ENCODE measurements around the gene GNAT3. TPM values are rescaled to one million over a fixed set of nuclear protein-coding genes. Genes with fewer than 3 reads are reported as not detected.

Gene GNAT3
- total and polyA plus RNA-seq, 2 of the 8 experiments (the other 6 are each of a cell fraction or from before 2014, with no cell fraction given), result not detected

- H2AK5ac ChIP-seq (ENCODE audit: low read depth, low read length), result no peak overlapping the region
- H4K5ac ChIP-seq (ENCODE audit: insufficient read length, low read depth, low read length), result no peak overlapping the region
- H2BK20ac ChIP-seq (ENCODE audit: low read length), result no peak overlapping the region
- H3K4me3 ChIP-seq (ENCODE audit: extremely low read depth in 1 of 4, insufficient read depth in 2 of 4, low read depth in 3 of 4, low read length in 4 of 4), result no peak overlapping the region
- DNase-seq (ENCODE audit: low read depth in 1 of 2, low spot score in 2 of 2), result no peak
- H3K4ac ChIP-seq (replicated peaks; ENCODE audit: insufficient read length, low read depth, low read length), result no peak overlapping the region
- ChIA-PET POLR2A (ENCODE audit: partially characterized antibody) (no interaction called here), CTCF (ENCODE audit: partially characterized antibody) (interaction anchor here (0.6 kb wide), 1 partner anchor 43 kb away, joined by 4 read pairs; no protein-coding TSS in a partner anchor)
- no peak overlapping the region for H4K8ac ChIP-seq (ENCODE audit: extremely low read depth, insufficient read depth, low read length)
- WGBS, 2 experiments (ENCODE audit: extremely low coverage in 1 of 2, insufficient coverage in 1 of 2, insufficient read length in 1 of 2, insufficient replicate concordance in 2 of 2, low coverage in 1 of 2, low lambda C conversion rate in 2 of 2, missing lambda C conversion rate in 1 of 2), result 94% methylated on average over 1 of the region's 1 CpG; no CpG with 5 or more reads in 1 of the 2 experiments
- no peaks in the 10 kb centered on the region for H3K79me2 ChIP-seq (ENCODE audit: control insufficient read depth in 1 of 2, insufficient read depth in 2 of 2, low read length in 2 of 2)
- no peak overlapping the region for H2AFZ ChIP-seq (ENCODE audit: low read length)
- no peak overlapping the region for H3K56ac ChIP-seq (replicated peaks; ENCODE audit: insufficient read length, low read depth, low read length)
- no peaks in the 10 kb centered on the region for H4K20me1 ChIP-seq (replicated peaks in 1 of 2; ENCODE audit: control insufficient read depth in 1 of 2, insufficient read depth in 2 of 2, low read length in 2 of 2)
- H2BK15ac ChIP-seq (ENCODE audit: low read length), result no peak overlapping the region
- H3K4me1 ChIP-seq (replicated peaks in 1 of 4; ENCODE audit: control insufficient read depth in 3 of 4, insufficient read depth in 4 of 4, low read length in 3 of 4), result no peaks in the 10 kb centered on the region
- H4K91ac ChIP-seq (replicated peaks; ENCODE audit: insufficient read length, low read length), result no peak overlapping the region
- no peak overlapping the region for H2BK5ac ChIP-seq (ENCODE audit: low read depth, low read length)
- no peak overlapping the region for H3K27ac ChIP-seq (ENCODE audit: low read depth, low read length)
- no peaks in the 10 kb centered on the region for H3K36me3 ChIP-seq (ENCODE audit: control insufficient read depth in 2 of 4, insufficient read depth in 4 of 4, low read length in 3 of 4)
- H2BK120ac ChIP-seq (replicated peaks; ENCODE audit: low read depth, low read length), result no peak overlapping the region
- H3K18ac ChIP-seq (ENCODE audit: extremely low read depth, low read length), result no peak overlapping the region
- H2BK12ac ChIP-seq (ENCODE audit: low read depth, low read length), result no peak overlapping the region
- H3K9me3 ChIP-seq (ENCODE audit: insufficient read depth in 2 of 2, low read depth in 1 of 2, low read length in 1 of 2), result no peaks in the 10 kb centered on the region
- H3K14ac ChIP-seq (ENCODE audit: insufficient read length), result no peak overlapping the region
- no peak overlapping the region for H3K4me2 ChIP-seq (ENCODE audit: insufficient read depth in 1 of 2, low read depth in 2 of 2, low read length in 2 of 2)
- H3K9ac ChIP-seq (replicated peaks in 1 of 4; ENCODE audit: extremely low read depth in 1 of 4, low read depth in 3 of 4, low read length in 3 of 4), result no peak overlapping the region
- no peaks in the 10 kb centered on the region for H3K23me2 ChIP-seq (ENCODE audit: low read depth, low read length)
- no peaks in the 10 kb centered on the region for H3K27me3 ChIP-seq (replicated peaks in 1 of 4; ENCODE audit: control insufficient read depth in 3 of 4, extremely low read depth in 1 of 4, insufficient read depth in 3 of 4, low read length in 3 of 4)
- H3K79me1 ChIP-seq (ENCODE audit: low read depth, low read length), result no peaks in the 10 kb centered on the region
- TF ChIP-seq CBX8 (IDR thresholded peaks at IDR 0.05; ENCODE audit: borderline replicate concordance, low read depth, low read length), result no peak
- TF ChIP-seq EGR1 (IDR thresholded peaks at IDR 0.05; ENCODE audit: borderline replicate concordance, low read depth, low read length), result no peak
- no peak for TF ChIP-seq SIX5 (IDR thresholded peaks at IDR 0.05; ENCODE audit: low read depth, low read length)
- TF ChIP-seq BCL11A (IDR thresholded peaks at IDR 0.05; ENCODE audit: low read depth in 2 of 2, low read length in 2 of 2), result no peak
- no peak for TF ChIP-seq JUND (IDR thresholded peaks at IDR 0.05; ENCODE audit: low read length)
- TF ChIP-seq EP300 (IDR thresholded peaks at IDR 0.05; ENCODE audit: borderline replicate concordance in 1 of 2, low read depth in 2 of 2, low read length in 2 of 2), result no peak
- no peak for TF ChIP-seq CTBP2 (IDR thresholded peaks at IDR 0.05; ENCODE audit: borderline replicate concordance, insufficient read depth, insufficient read length, low read length)
- no peak for TF ChIP-seq EZH2 (IDR thresholded peaks at IDR 0.05; ENCODE audit: low read depth, low read length, severe bottlenecking)
- no peak for TF ChIP-seq CREB1 (IDR thresholded peaks at IDR 0.05)
- no peak for TF ChIP-seq USF2 (IDR thresholded peaks at IDR 0.05; ENCODE audit: low read length)
- TF ChIP-seq TAF1 (IDR thresholded peaks at IDR 0.05; ENCODE audit: low read depth, low read length), result no peak
- no peak overlapping the region for H3K23ac ChIP-seq (ENCODE audit: insufficient read length)
- no peak for FAIRE-seq
These were observed 99.0 kb downstream of the GNAT3 start for GRCh38 chr7:80412842-80413241.

Data from H1 (cell line).